ENCODE data around the gene HUNK. TPM values are rescaled to one million over a fixed set of nuclear protein-coding genes. Genes with fewer than 3 reads are reported as not detected.
"Not testable (repeated sequence)": the region's sequence is repeated elsewhere in the genome, so short reads cannot be mapped to it uniquely, and the experiment has no call there.

HUNK gene
- total RNA-seq, 1 donor from 2014 or later, result 0.51 TPM

DNA sequence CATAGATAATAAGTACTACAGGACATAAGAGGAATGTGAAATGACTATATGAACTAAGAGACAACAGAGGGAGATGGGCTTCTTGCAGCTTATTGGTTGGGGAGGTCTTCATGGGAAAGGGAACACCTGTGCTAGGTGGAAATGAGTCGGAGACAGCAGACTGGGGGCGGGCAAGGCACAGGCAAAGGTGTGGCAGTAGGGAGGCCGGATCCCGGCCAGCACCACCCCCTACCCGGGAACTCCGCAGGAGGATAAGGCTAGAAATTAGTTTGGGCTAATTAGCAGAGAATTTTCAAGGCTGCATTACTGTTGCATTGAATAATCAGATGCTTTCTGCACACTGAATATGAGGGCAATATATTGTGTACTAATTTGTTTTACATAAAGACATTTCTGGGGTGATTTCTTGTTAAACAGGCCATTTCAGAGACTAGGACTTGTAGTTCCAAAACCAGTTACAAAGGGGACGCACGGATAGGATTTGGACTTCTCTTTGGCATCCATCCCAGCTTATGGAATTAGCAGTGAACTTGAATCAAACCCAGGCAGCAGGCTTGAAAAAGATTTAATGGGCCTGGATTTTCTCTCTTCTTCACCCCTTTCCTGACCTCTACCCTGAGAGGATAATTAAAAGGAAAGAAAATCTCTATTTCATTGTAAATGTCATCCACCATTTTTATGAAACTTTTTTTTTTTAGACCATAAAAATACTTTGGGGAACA is 2.2 kb upstream of the HUNK start:
- ChIA-PET CTCF (no interaction called here), POLR2A (no interaction called here)
- no peak for DNase-seq
- peak overlapping the region; percentile 35 for H3K4me3 Mint-ChIP-seq
- TF ChIP-seq, protein P1, sequence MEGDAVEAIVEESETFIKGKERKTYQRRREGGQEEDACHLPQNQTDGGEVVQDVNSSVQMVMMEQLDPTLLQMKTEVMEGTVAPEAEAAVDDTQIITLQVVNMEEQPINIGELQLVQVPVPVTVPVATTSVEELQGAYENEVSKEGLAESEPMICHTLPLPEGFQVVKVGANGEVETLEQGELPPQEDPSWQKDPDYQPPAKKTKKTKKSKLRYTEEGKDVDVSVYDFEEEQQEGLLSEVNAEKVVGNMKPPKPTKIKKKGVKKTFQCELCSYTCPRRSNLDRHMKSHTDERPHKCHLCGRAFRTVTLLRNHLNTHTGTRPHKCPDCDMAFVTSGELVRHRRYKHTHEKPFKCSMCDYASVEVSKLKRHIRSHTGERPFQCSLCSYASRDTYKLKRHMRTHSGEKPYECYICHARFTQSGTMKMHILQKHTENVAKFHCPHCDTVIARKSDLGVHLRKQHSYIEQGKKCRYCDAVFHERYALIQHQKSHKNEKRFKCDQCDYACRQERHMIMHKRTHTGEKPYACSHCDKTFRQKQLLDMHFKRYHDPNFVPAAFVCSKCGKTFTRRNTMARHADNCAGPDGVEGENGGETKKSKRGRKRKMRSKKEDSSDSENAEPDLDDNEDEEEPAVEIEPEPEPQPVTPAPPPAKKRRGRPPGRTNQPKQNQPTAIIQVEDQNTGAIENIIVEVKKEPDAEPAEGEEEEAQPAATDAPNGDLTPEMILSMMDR (IDR thresholded peaks at IDR 0.05), result no peak
- no peaks in the 10 kb centered on the region for H3K9me3 Mint-ChIP-seq
- peaks cover 33% of the 10 kb centered on the region for H3K27me3 Mint-ChIP-seq
- intact Hi-C loops (cut with micrococcal nuclease), result no loop called here
- no peaks in the 10 kb centered on the region for H3K36me3 Mint-ChIP-seq (ENCODE audit: low read depth)
- ATAC-seq (ENCODE audit: low read depth), result no peak
- peaks cover 8% of the 10 kb centered on the region for H3K4me1 Mint-ChIP-seq
- H3K27ac Mint-ChIP-seq, result no peak overlapping the region

GRCh38 chr21:31871371-31871770 is 1.4 kb upstream of the HUNK start:
- H3K4me3 Mint-ChIP-seq; POLR2A ChIA-PET; CTCF ChIA-PET; H3K36me3 Mint-ChIP-seq (ENCODE audit: low read depth); H3K4me1 Mint-ChIP-seq; DNase-seq; intact Hi-C loops (cut with micrococcal nuclease); H3K27ac Mint-ChIP-seq; H3K9me3 Mint-ChIP-seq; ATAC-seq (ENCODE audit: low read depth): not testable (repeated sequence)
- H3K27me3 Mint-ChIP-seq, result peaks cover 40% of the 10 kb centered on the region

DNA sequence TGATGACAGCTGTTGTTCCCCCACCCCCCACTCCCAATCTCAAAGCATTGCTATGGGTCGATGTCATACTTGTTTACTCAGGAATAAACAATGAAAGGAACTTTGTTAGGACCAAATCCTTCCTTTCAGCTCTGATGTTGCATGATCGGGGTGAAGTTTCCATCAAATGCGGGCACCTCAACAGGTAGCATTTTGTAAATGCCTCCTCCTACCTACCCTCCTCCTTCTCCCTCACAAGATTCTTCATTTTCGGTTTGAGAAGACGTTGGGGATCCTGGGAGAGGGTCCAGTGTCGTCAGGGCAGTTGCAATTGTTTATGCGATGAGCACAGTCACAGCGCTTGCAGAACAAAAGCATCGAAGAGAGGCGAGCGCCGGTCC is 758 bp upstream of the HUNK start:
- no peaks in the 10 kb centered on the region for H3K9me3 Mint-ChIP-seq
- intact Hi-C loops (cut with micrococcal nuclease), result loop anchor here (1.0 to 2.0 kb wide), 2 partner anchors 91 to 140 kb away; partner anchors contain the start of gene SCAF4
- no peaks in the 10 kb centered on the region for H3K36me3 Mint-ChIP-seq (ENCODE audit: low read depth)
- peaks cover 41% of the 10 kb centered on the region for H3K27me3 Mint-ChIP-seq
- CTCF ChIA-PET, result no interaction called here
- peaks cover 8% of the 10 kb centered on the region for H3K4me1 Mint-ChIP-seq
- TF ChIP-seq, protein P1 (IDR thresholded peaks at IDR 0.05), result no peak
- no peak for DNase-seq
- H3K27ac Mint-ChIP-seq, result no peak overlapping the region
- peak overlapping the region; percentile 79 for H3K4me3 Mint-ChIP-seq
- no peak for ATAC-seq (ENCODE audit: low read depth)
- POLR2A ChIA-PET, result no interaction called here

DNA sequence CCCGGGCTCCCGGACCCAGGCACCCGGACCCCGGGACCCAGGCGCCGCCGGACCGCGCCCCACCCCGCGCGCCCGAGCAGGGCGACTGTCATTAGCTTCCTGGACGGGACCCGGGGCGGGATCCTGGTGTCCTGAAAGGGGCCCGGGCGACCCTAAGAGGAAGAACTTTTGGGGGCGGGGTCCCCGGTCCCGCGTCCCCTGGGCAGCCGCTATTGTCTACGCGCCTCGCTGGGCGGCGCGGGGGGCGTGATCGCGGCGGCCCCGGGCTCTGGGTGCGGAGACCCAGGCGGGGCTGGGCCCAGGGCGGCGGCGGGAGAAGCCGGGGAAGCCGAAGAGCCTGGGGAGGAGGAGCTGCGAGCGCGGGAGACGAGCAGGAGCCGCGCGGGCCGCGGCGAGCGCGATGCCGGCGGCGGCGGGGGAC is 465 bp downstream of the HUNK start:
- Mint-ChIP-seq H3K27me3 (peaks cover 47% of the 10 kb centered on the region), H3K4me1 (peaks cover 8% of the 10 kb centered on the region), H3K4me3 (no peak overlapping the region), H3K36me3 (ENCODE audit: low read depth) (no peaks in the 10 kb centered on the region), H3K9me3 (no peaks in the 10 kb centered on the region), H3K27ac (no peak overlapping the region)
- ChIA-PET CTCF (interaction anchor here (1.5 kb wide), 1 partner anchor 91 kb away, joined by 5 read pairs; no protein-coding TSS in a partner anchor), POLR2A (no interaction called here)
- intact Hi-C loops (cut with micrococcal nuclease), result loop anchor here (2.0 kb wide), 1 partner anchor 92 kb away; no protein-coding TSS in a partner anchor
- ATAC-seq (ENCODE audit: low read depth) (peak; percentile 14), DNase-seq (peak; percentile 24)
- TF ChIP-seq, protein P1 (IDR thresholded peaks at IDR 0.05), result no peak

- ChIA-PET CTCF (interaction anchor here (1.0 to 1.5 kb wide), 3 partner anchors 8 to 92 kb away, joined by 3 to 5 read pairs (median 5); no protein-coding TSS in a partner anchor), POLR2A (interaction anchor here (0.6 to 0.7 kb wide), 2 partner anchors 101 to 141 kb away, joined by 3 read pairs; no protein-coding TSS in a partner anchor)
- no peaks in the 10 kb centered on the region for H3K36me3 Mint-ChIP-seq (ENCODE audit: low read depth)
- peaks cover 8% of the 10 kb centered on the region for H3K4me1 Mint-ChIP-seq
- peaks cover 47% of the 10 kb centered on the region for H3K27me3 Mint-ChIP-seq
- H3K9me3 Mint-ChIP-seq, result no peaks in the 10 kb centered on the region
- DNase-seq (peak; percentile 53), ATAC-seq (ENCODE audit: low read depth) (peak; percentile 63)
- H3K27ac Mint-ChIP-seq, result no peak overlapping the region
- intact Hi-C loops (cut with micrococcal nuclease), result loop anchor here (2.0 kb wide), 2 partner anchors 87 to 93 kb away; no protein-coding TSS in a partner anchor
- TF ChIP-seq, protein P1 (IDR thresholded peaks at IDR 0.05), result no peak
- peak overlapping the region; percentile 66 for H3K4me3 Mint-ChIP-seq
Observed at GRCh38 chr21:31873696-31874599, 1.1 kb downstream of the HUNK start.
